ENCODE data around the gene CEMIP.

The CEMIP gene

DNA sequence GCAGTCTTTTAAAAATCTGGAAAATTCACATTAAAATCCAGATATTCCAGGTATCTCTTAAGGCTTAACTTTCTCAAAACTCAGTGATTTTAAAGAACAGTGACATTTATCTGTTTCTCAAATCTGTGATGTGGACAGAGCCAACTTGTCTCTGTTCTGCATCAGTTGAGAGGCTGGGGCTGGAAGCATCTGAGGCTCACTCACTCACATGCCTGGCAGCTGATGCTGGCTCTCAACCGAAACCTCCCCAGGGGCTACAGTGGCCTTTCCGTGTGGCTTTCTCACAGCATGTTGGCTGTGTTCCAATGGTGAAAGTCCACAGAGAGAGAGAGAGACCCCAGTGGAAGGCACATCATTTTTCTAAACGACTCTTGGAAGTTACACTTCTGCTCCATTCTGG is 53.5 kb downstream of the CEMIP start:
- H3K9me3 ChIP-seq (ENCODE audit: control insufficient read depth, low read length) = no peaks in the 10 kb centered on the region
- no peak overlapping the region for H3K9ac ChIP-seq (ENCODE audit: low read length)
- no peaks in the 10 kb centered on the region for H3K36me3 ChIP-seq (ENCODE audit: control insufficient read depth, insufficient read depth, low read length)
- H3K27me3 ChIP-seq (ENCODE audit: control insufficient read depth, insufficient read depth, low read length) = no peaks in the 10 kb centered on the region
- no peak overlapping the region for H3K4me3 ChIP-seq (ENCODE audit: low read length)
- no peaks in the 10 kb centered on the region for H3K4me1 ChIP-seq (ENCODE audit: control insufficient read depth, insufficient read depth, low read length)

- Histone ChIP-seq H3K4me1 (ENCODE audit: control insufficient read depth, insufficient read depth, low read length) (peaks cover 5% of the 10 kb centered on the region), H3K9ac (ENCODE audit: low read length) (no peak overlapping the region), H3K9me3 (ENCODE audit: control insufficient read depth, low read length) (no peaks in the 10 kb centered on the region), H3K27me3 (ENCODE audit: control insufficient read depth, insufficient read depth, low read length) (no peaks in the 10 kb centered on the region), H3K36me3 (ENCODE audit: control insufficient read depth, insufficient read depth, low read length) (no peaks in the 10 kb centered on the region), H3K4me3 (ENCODE audit: low read length) (no peak overlapping the region)
Observed at GRCh38 chr15:80834402-80834801, 55.2 kb downstream of the CEMIP start.

GRCh38 chr15:80834906-80835305 is 55.7 kb downstream of the CEMIP start:
- H3K9me3 ChIP-seq (ENCODE audit: control insufficient read depth, low read length) = no peaks in the 10 kb centered on the region
- no peak overlapping the region for H3K4me3 ChIP-seq (ENCODE audit: low read length)
- H3K9ac ChIP-seq (ENCODE audit: low read length) = no peak overlapping the region
- no peaks in the 10 kb centered on the region for H3K36me3 ChIP-seq (ENCODE audit: control insufficient read depth, insufficient read depth, low read length)
- H3K4me1 ChIP-seq (ENCODE audit: control insufficient read depth, insufficient read depth, low read length) = peaks cover 9% of the 10 kb centered on the region
- no peaks in the 10 kb centered on the region for H3K27me3 ChIP-seq (ENCODE audit: control insufficient read depth, insufficient read depth, low read length)

- H3K4me1 ChIP-seq (ENCODE audit: control insufficient read depth, insufficient read depth, low read length) = peaks cover 9% of the 10 kb centered on the region
- no peaks in the 10 kb centered on the region for H3K27me3 ChIP-seq (ENCODE audit: control insufficient read depth, insufficient read depth, low read length)
- H3K9me3 ChIP-seq (ENCODE audit: control insufficient read depth, low read length) = no peaks in the 10 kb centered on the region
- no peak overlapping the region for H3K4me3 ChIP-seq (ENCODE audit: low read length)
- H3K36me3 ChIP-seq (ENCODE audit: control insufficient read depth, insufficient read depth, low read length) = no peaks in the 10 kb centered on the region
- no peak overlapping the region for H3K9ac ChIP-seq (ENCODE audit: low read length)
Observed at GRCh38 chr15:80835336-80835735, 56.2 kb downstream of the CEMIP start.

- Histone ChIP-seq H3K4me1 (ENCODE audit: control insufficient read depth, insufficient read depth, low read length) (peaks cover 9% of the 10 kb centered on the region), H3K9ac (ENCODE audit: low read length) (no peak overlapping the region), H3K36me3 (ENCODE audit: control insufficient read depth, insufficient read depth, low read length) (no peaks in the 10 kb centered on the region), H3K27me3 (ENCODE audit: control insufficient read depth, insufficient read depth, low read length) (no peaks in the 10 kb centered on the region), H3K4me3 (ENCODE audit: low read length) (no peak overlapping the region), H3K9me3 (ENCODE audit: control insufficient read depth, low read length) (no peaks in the 10 kb centered on the region)
Observed at GRCh38 chr15:80836223-80836622, 57.1 kb downstream of the CEMIP start.

- Histone ChIP-seq H3K9me3 (ENCODE audit: control insufficient read depth, low read length) (no peaks in the 10 kb centered on the region), H3K36me3 (ENCODE audit: control insufficient read depth, insufficient read depth, low read length) (no peaks in the 10 kb centered on the region), H3K27me3 (ENCODE audit: control insufficient read depth, insufficient read depth, low read length) (no peaks in the 10 kb centered on the region), H3K4me3 (ENCODE audit: low read length) (no peak overlapping the region), H3K9ac (ENCODE audit: low read length) (no peak overlapping the region), H3K4me1 (ENCODE audit: control insufficient read depth, insufficient read depth, low read length) (peaks cover 9% of the 10 kb centered on the region)
Observed at GRCh38 chr15:80837006-80837405, 57.8 kb downstream of the CEMIP start.

DNA sequence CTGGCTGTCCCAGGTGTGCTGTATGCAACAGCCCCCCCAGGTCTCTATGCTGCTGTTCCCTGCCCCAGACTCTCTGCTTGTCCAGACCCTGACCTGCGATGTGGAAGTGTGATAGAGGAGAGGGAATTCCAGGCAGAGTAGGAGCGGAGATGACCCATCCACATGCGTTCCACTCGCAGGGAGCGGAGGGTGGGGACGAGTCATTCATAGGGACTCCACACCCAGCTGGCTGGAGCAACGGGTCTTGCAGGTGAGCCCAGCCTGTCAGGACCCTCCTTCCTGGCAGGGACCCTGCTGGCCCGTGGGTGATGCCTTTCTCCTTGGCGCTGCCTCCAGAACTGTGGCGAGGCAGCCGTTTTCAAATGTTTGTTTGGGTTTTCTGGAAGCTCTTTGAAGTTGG is 58.8 kb downstream of the CEMIP start:
- peaks cover 9% of the 10 kb centered on the region for H3K4me1 ChIP-seq (ENCODE audit: control insufficient read depth, insufficient read depth, low read length)
- no peak overlapping the region for H3K9ac ChIP-seq (ENCODE audit: low read length)
- H3K27me3 ChIP-seq (ENCODE audit: control insufficient read depth, insufficient read depth, low read length) = no peaks in the 10 kb centered on the region
- H3K36me3 ChIP-seq (ENCODE audit: control insufficient read depth, insufficient read depth, low read length) = no peaks in the 10 kb centered on the region
- no peaks in the 10 kb centered on the region for H3K9me3 ChIP-seq (ENCODE audit: control insufficient read depth, low read length)
- H3K4me3 ChIP-seq (ENCODE audit: low read length) = no peak overlapping the region

DNA sequence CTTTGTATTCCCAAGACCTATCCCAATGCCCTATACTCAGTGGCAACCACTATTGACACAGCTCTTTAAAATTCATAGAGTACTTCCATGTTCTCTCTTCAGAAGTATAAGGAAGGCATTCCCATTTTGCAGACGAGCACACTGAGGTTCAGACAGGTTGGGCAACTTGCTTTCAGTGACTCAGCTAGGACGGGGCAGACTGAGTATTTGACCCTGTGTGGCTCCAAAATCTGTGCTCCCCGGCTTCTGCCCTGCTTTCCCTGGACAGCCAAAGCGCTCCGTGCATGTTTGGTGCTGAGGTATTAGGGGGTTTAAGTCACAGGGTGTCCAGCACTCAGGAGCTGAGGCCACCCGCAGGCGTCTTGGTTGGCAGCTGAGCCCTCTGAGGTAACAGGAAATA is 59.5 kb downstream of the CEMIP start:
- H3K9me3 ChIP-seq (ENCODE audit: control insufficient read depth, low read length) = no peaks in the 10 kb centered on the region
- H3K4me1 ChIP-seq (ENCODE audit: control insufficient read depth, insufficient read depth, low read length) = peaks cover 9% of the 10 kb centered on the region
- H3K36me3 ChIP-seq (ENCODE audit: control insufficient read depth, insufficient read depth, low read length) = no peaks in the 10 kb centered on the region
- no peak overlapping the region for H3K4me3 ChIP-seq (ENCODE audit: low read length)
- no peaks in the 10 kb centered on the region for H3K27me3 ChIP-seq (ENCODE audit: control insufficient read depth, insufficient read depth, low read length)
- no peak overlapping the region for H3K9ac ChIP-seq (ENCODE audit: low read length)

- Histone ChIP-seq H3K4me3 (ENCODE audit: low read length) (no peak overlapping the region), H3K9me3 (ENCODE audit: control insufficient read depth, low read length) (no peaks in the 10 kb centered on the region), H3K4me1 (ENCODE audit: control insufficient read depth, insufficient read depth, low read length) (peaks cover 15% of the 10 kb centered on the region), H3K9ac (ENCODE audit: low read length) (no peak overlapping the region), H3K27me3 (ENCODE audit: control insufficient read depth, insufficient read depth, low read length) (no peaks in the 10 kb centered on the region), H3K36me3 (ENCODE audit: control insufficient read depth, insufficient read depth, low read length) (no peaks in the 10 kb centered on the region)
Observed at GRCh38 chr15:80839764-80840130, 60.6 kb downstream of the CEMIP start.

GRCh38 chr15:80840182-80841130 is 61.3 kb downstream of the CEMIP start:
- Histone ChIP-seq H3K9me3 (ENCODE audit: control insufficient read depth, low read length) (no peaks in the 10 kb centered on the region), H3K4me1 (ENCODE audit: control insufficient read depth, insufficient read depth, low read length) (peaks cover 15% of the 10 kb centered on the region), H3K27me3 (ENCODE audit: control insufficient read depth, insufficient read depth, low read length) (no peaks in the 10 kb centered on the region), H3K9ac (ENCODE audit: low read length) (no peak overlapping the region), H3K36me3 (ENCODE audit: control insufficient read depth, insufficient read depth, low read length) (no peaks in the 10 kb centered on the region), H3K4me3 (ENCODE audit: low read length) (no peak overlapping the region)

GRCh38 chr15:80841541-80841940 is 62.4 kb downstream of the CEMIP start:
- Histone ChIP-seq H3K4me1 (ENCODE audit: control insufficient read depth, insufficient read depth, low read length) (peaks cover 15% of the 10 kb centered on the region), H3K4me3 (ENCODE audit: low read length) (no peak overlapping the region), H3K36me3 (ENCODE audit: control insufficient read depth, insufficient read depth, low read length) (no peaks in the 10 kb centered on the region), H3K27me3 (ENCODE audit: control insufficient read depth, insufficient read depth, low read length) (no peaks in the 10 kb centered on the region), H3K9ac (ENCODE audit: low read length) (no peak overlapping the region), H3K9me3 (ENCODE audit: control insufficient read depth, low read length) (no peaks in the 10 kb centered on the region)

- no peaks in the 10 kb centered on the region for H3K36me3 ChIP-seq (ENCODE audit: control insufficient read depth, insufficient read depth, low read length)
- no peak overlapping the region for H3K4me3 ChIP-seq (ENCODE audit: low read length)
- H3K4me1 ChIP-seq (ENCODE audit: control insufficient read depth, insufficient read depth, low read length) = peaks cover 15% of the 10 kb centered on the region
- no peaks in the 10 kb centered on the region for H3K27me3 ChIP-seq (ENCODE audit: control insufficient read depth, insufficient read depth, low read length)
- H3K9me3 ChIP-seq (ENCODE audit: control insufficient read depth, low read length) = no peaks in the 10 kb centered on the region
- H3K9ac ChIP-seq (ENCODE audit: low read length) = no peak overlapping the region
Observed at GRCh38 chr15:80844011-80844732, 65.0 kb downstream of the CEMIP start.
